Effector CD4-positive, alpha-beta T cell (primary cell): ENCODE measurements around the gene TAX1BP1.

Experiments used
- DNase-seq: peaks from one replicate; pipeline ENCODE4 v3.0.0-alpha.2; 2020
- total RNA-seq: gene quantifications from one replicate; lab custom pipeline; 2026; lab: John Stamatoyannopoulos, UW

TAX1BP1 gene
- total RNA-seq: 130 reads per million, percentile 87 among the genes with 10 or more reads in this experiment

DNA sequence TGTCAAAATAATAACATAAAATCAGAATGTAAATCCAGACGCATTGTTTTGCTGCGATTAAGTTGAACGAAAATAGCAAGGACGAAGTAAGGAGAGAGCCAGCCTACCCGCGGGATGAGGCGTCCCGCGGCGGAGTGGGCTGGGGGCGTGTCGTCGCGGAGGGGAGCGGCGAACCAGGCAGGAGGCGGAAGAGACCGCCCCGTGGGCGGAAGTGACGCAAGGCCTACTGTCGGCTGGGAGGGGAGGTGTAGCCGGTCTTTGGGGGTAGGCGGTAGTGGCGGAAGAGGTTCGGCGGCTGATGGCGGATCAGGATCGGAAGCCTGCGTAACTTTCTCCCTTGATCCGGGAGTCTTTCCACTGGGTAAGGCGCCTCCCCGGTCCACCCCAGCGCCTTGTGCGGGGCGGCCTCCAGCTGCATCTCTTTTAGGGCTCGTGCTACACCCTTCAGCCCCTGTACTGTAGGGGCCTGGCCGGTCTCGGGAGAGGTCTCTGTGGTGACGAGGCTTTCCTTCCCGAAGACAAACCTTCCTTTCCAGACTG, at the start of gene TAX1BP1:
TSS of gene TAX1BP1 (plus strand) at position 254 of the 540 bp plus-strand sequence. CDS start 8,363 bp downstream, outside the sequence.
- peak; percentile 93 for DNase-seq

- no peak for DNase-seq
Observed at GRCh38 chr7:27690649-27691048, 49.3 kb upstream of the TAX1BP1 start.

GRCh38 chr7:27693794-27694193, 46.2 kb upstream of the TAX1BP1 start:
- DNase-seq: no peak

- DNase-seq: no peak
Observed at GRCh38 chr7:27695096-27695495, 44.9 kb upstream of the TAX1BP1 start.

DNA sequence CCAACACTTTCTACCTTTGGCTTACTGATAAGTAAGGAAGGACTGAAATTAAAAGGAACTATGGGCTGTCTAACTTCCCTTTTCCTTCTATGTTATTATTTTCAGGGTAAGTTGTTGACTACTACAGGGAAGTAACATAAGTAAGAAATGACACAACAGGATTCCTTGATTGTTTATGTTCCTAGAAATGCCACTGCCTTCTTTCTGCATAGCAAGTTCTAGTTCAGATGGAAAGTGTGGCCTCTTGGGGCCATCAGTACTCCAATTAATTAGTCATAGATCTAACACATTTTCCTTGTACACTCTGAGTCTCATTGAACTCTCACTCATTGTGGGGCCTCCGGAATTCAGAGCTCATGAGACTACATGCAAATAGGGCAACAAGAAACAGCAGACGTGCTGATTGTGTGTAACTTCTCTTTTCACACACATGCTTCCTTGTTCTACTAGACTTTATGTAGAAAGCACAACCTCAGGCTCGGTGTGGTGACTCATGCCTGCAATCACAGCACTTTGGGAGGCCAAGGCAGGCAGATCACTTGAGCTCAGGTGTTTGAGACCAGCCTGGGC, 42.0 kb upstream of the TAX1BP1 start:
- DNase-seq: no peak

- no peak for DNase-seq
Observed at GRCh38 chr7:27699751-27700150, 40.2 kb upstream of the TAX1BP1 start.

- DNase-seq: no peak
Observed at GRCh38 chr7:27700501-27700900, 39.5 kb upstream of the TAX1BP1 start.

- no peak for DNase-seq
Observed at GRCh38 chr7:27703181-27703580, 36.8 kb upstream of the TAX1BP1 start.

DNA sequence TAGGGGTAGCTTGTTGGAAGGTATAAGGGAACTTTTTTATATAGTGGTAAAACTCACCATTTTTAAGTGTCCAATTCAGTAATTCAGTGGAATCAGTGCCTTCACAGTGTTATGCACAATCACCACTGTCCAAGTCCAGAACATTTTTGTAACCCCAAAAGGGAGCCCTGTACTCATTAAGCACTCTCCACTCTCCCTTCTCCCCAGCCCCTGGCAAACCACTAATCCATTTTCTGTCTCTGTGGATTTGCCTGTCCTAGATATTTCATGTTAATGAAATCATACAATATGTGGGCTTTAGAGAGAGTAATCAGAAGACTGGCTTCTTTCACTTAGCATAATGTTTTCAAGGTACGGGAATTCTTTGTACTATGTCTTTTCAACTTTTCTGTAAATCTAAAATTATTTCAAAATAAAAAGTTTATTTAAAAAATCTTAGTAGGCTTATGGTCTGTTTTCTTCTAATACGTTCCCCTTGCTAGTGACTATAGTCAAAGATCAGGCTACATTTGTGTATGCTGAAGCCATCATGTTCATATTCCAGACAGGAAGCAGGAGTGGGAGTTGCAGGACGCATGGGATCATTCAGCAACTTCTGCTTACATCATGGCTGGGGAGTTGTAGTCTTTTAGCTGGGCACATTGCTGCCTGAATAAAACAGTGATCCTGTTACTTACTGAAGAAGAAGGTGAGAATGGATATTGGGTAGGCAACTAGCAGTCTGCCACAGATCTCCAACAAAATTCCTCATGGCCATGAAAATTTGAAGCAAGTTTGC, 35.4 kb upstream of the TAX1BP1 start:
- DNase-seq: no peak

DNA sequence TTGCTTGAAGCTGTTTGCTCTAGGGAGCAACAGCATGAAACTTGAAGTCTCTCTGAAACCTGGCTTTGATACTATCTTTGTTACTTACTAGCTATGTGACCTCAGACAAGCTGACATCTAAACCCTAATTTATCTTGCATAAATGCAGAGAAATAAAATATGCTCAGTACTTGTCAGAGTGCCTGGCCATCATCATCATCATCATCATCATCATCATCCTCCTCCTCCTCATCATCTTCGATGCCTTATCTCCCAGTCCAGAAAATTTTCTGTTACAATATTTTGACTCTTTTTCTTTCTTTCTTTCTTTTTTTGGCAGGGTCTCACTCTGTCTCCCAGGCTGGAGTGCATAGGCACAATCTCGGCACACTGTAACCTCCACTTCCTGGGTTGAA, 34.8 kb upstream of the TAX1BP1 start:
- DNase-seq: no peak

- no peak for DNase-seq
Observed at GRCh38 chr7:27708485-27708884, 31.5 kb upstream of the TAX1BP1 start.

DNA sequence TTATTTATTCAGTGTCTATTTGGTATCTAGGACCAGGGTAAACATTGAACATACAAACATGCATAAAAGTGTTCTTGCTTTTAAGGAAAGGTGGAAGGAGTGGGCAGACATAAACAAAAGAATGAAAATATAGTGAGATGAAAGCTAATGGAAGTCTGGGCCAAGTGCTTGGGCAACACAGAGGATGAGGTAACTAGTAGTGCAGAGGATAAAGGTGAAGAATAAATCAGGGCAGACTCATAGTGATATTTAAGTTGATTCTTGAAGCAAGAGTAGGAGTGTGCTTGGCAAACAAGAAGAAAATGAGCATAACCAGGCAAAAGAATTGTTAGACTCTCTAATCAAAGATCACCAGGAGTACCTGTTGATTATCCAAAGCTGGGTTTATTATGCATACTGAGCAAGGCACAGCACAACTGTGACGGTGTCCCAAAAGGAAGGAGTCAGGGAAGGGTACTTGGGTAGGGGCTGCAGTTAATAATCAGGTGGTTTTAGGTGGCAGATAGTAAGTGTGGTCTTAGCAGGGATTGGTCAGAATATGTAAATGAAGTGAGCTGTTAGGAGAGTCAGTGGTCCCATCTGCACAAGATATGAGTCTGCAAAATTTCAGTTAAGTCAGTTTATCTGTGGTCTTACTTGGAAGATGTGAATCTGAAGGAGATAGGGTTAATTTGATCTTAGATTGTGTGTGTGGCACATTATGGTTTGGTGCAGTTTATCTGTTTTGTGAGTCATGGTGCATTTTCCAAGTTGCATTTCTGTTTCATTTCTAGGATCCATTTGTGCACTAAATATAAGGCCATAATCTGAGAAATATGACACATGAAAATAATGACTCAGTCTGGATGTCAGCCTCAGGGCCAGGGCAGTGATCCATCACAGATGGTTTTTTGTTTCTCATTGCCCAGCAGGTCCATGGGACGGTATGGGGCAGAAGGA, 30.6 kb upstream of the TAX1BP1 start:
- no peak for DNase-seq

- DNase-seq: no peak
Observed at GRCh38 chr7:27712217-27712616, 27.7 kb upstream of the TAX1BP1 start.

DNA sequence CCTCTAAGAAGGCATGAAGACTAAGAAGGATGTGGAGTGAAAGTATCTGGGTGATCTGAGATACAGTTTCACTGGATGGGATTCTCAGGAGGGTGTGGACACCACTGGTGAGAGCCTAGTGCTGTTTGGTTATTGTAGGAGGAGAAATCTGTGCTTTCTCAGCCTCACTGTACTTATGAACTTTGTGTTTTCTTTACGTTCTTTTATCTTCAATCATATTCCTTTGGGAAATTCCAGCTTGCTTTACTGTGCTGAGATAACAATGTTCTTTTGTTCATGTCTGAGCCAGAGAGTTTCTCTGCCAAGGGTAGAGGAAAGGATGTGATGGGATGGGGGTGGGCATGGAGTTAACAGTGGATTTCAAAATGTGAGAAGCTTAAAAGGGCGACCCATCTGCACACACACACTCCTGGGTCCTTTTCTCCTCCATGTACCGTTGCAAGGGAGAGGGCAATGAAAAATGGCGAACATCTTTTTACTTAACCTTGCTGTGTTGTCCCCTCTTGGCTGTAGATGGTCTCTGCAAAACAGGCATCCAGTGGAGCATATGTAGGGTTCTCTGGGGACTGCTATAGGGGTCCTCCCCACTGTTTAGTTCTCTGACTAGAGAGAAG, 25.0 kb upstream of the TAX1BP1 start:
- no peak for DNase-seq

DNA sequence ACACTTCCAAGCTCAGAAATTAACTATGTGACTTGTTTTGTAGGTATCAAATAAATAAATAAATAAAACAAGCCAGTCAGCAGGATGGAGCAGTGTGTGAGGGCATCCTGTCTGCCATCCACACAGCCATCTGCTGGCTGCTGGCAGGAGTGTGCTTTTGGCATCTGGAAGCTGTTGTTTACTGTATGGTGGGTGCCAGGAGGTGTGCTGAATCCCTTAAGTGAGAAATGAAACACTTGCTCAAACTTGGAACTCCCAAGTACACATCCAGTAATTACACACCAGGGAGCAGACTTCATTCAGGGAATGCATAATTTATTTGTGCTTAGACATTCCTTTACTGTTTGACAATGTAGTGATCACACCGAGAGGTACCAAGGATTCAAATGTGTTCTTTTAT, 16.9 kb upstream of the TAX1BP1 start:
- DNase-seq: no peak

GRCh38 chr7:27727058-27727457, 12.9 kb upstream of the TAX1BP1 start:
- DNase-seq: no peak

- no peak for DNase-seq
Observed at GRCh38 chr7:27730112-27730511, 9.8 kb upstream of the TAX1BP1 start.

GRCh38 chr7:27734583-27734982, 5.4 kb upstream of the TAX1BP1 start:
- no peak for DNase-seq

DNA sequence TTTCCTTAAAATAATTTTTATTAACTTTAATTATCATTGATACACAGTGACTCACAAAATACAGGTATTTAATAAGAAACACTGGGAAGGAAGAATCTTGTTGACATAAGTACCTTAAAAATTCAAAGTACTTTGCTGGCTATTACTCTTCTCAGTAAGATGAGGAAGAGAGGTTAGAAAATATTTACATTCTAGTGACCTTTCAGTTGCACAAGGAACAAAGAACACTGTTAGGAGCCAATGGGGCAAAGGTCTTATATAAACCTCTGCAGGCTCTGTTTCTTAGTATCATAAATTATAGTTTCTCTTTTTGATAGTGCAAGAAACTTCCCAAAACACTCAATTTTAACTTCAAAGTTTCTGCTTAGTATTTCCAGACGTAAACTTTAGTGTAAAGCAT, 4.8 kb upstream of the TAX1BP1 start:
- DNase-seq: no peak

DNA sequence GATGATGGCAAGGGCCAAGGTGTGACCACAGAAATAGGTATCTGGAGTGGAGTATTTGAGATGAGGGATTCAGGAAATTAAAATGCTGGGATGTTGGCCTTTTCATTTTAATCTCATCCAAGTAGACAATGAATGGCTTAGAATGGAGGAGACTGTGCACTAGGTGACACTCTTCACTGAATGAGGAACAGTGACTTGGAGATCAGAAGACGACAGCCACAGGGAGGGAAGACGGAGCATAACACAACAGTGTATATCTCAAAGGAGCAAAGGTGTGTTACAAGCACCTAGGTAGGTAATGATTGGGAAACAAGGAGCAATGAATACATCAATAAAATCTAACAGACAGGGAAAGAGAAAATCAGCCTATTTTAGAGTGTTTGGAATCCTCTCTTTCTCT, 4.1 kb upstream of the TAX1BP1 start:
- DNase-seq: no peak

GRCh38 chr7:27737178-27737577, 2.8 kb upstream of the TAX1BP1 start:
- DNase-seq: no peak

DNA sequence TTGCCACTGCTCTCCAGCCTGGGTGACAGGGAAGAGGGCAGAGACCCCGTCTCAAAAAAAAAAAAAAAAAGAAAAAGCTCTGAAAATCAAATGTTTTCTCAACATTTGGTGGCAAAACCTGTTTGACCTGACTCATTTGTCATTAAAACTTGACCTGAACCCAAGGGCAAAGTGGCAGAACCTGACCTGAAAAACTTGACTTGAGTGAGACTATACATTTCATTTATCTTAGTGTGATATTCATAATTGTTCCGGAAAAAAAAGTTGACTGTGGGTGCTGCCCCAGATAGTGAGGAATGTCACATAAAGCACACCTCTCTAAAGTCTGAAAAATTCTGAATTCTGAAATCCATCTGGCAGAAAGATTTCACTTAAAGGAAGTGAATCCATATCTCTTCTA, 2.3 kb upstream of the TAX1BP1 start:
- no peak for DNase-seq
